SU-DHL-6 (cell line): Measurements from ENCODE around the gene CCL21.

Experiments used
- H2AFZ ChIP-seq: fragments of 200-600 bp; sonication (generic); 2 replicates; pipeline ENCODE4 v1.6.1; 2014; ENCODE audit warnings: low read depth, mild to moderate bottlenecking, moderate library complexity, mixed read lengths, antibody characterized with exemption, low read length; ENCODE audit not compliant: severe bottlenecking
- H3F3A ChIP-seq: fragments of 200-600 bp; shearing (Covaris generic); 2 replicates; pipeline ENCODE4 v1.6.0; 2016; ENCODE audit warnings: antibody characterized with exemption, mild to moderate bottlenecking; ENCODE audit not compliant: insufficient read depth
- H3K27ac ChIP-seq: fragments of 200-600 bp; sonication (generic); 2 replicates; pipeline ENCODE4 v1.5.1; 2016; ENCODE audit warnings: low read depth, mild to moderate bottlenecking, low read length, moderate library complexity, mixed read lengths
- H3K27me3 ChIP-seq: fragments of 200-600 bp; sonication (generic), shearing (Covaris generic); 2 replicates; pipeline ENCODE4 v1.6.0; 2014; ENCODE audit warnings: mild to moderate bottlenecking, low read length
- H3K36me3 ChIP-seq: fragments of 200-600 bp; sonication (generic); 2 replicates; pipeline ENCODE4 v1.6.1; 2014; ENCODE audit warnings: mild to moderate bottlenecking, low read length, mixed read lengths
- H3K4me2 ChIP-seq: fragments of 300-600, 200-600 bp; shearing (Covaris generic), sonication (generic); 2 replicates; pipeline ENCODE4 v1.6.0; 2014; ENCODE audit warnings: low read length, low read depth, mild to moderate bottlenecking; ENCODE audit not compliant: poor library complexity, severe bottlenecking
- H3K4me3 ChIP-seq: fragments of 200-600 bp; sonication (generic); 2 replicates; pipeline ENCODE4 v1.5.1; 2014; ENCODE audit warnings: antibody characterized with exemption, low read length, mild to moderate bottlenecking, mixed read lengths; ENCODE audit not compliant: insufficient read depth, poor library complexity, severe bottlenecking
- H3K79me2 ChIP-seq: fragments of 200-600 bp; sonication (generic); 2 replicates; pipeline ENCODE4 v1.6.1; 2014; ENCODE audit warnings: mild to moderate bottlenecking, low read length, moderate library complexity; ENCODE audit not compliant: insufficient read depth
- H3K9ac ChIP-seq: fragments of 200-600 bp; sonication (generic); 2 replicates; pipeline ENCODE4 v1.7.0; 2014; ENCODE audit warnings: mild to moderate bottlenecking, low read length
- H3K9me2 ChIP-seq: fragments of 200-600 bp; sonication (generic); replicated peaks from 2 replicates; pipeline ENCODE4 v1.6.1; 2014; ENCODE audit warnings: low read length; ENCODE audit not compliant: insufficient read depth
- H3K9me3 ChIP-seq: fragments of 200-600 bp; sonication (generic); 2 replicates; pipeline ENCODE4 v1.6.1; 2014; ENCODE audit warnings: low read length, mixed read lengths; ENCODE audit not compliant: insufficient read depth
- H4K20me1 ChIP-seq: fragments of 200-600 bp; sonication (generic); 2 replicates; pipeline ENCODE4 v1.6.1; 2014; ENCODE audit warnings: low read depth, mild to moderate bottlenecking, antibody characterized with exemption, low read length, moderate library complexity, mixed read lengths
- EZH2phosphoT487 ChIP-seq: fragments of 200-600 bp; sonication (generic), shearing (Covaris generic); conservative IDR thresholded peaks from 2 replicates; pipeline ENCODE4 v1.6.1; 2018; ENCODE audit warnings: mild to moderate bottlenecking, antibody characterized with exemption, low read length, moderate library complexity, mixed read lengths
- TF ChIP-seq, protein P1 (sequence below): fragments of 200-600 bp; sonication (generic); IDR thresholded peaks from one replicate; pipeline ENCODE4 v1.5.1; 2017; ENCODE audit warnings: antibody characterized with exemption, mild to moderate bottlenecking, low read length, moderate library complexity; ENCODE audit not compliant: insufficient read depth, poor library complexity, severe bottlenecking

CCL21 gene

DNA sequence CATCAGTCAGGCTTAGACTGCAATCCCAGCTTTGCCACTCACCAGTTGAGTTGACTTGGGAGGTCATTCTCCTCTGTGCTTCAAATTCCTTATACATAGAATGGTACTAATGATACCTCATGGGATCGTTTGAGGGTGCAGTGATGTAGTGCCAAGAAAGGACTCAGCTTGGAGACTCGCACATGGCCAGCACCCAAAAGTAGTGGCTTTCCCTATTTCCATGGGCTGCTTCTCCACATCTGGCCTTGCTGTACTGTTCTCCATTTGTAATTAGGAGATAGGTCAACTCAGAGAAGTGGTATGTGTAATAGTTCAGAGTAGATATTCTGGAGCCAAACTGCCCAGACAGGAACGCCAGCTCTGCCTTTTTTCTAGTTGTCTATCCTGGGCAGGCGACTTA lies 24.3 kb downstream of the CCL21 start:
- Histone ChIP-seq H4K20me1 (no peaks in the 10 kb centered on the region), H3K9me2 (no peaks in the 10 kb centered on the region), H3K36me3 (no peaks in the 10 kb centered on the region), H3K79me2 (no peaks in the 10 kb centered on the region), H3K9me3 (no peaks in the 10 kb centered on the region), H3F3A (no peaks in the 10 kb centered on the region), H3K27ac (no peak overlapping the region), H3K9ac (no peak overlapping the region), H3K27me3 (no peaks in the 10 kb centered on the region), H3K4me2 (no peak overlapping the region), H3K4me3 (no peak overlapping the region), H2AFZ (no peak overlapping the region)
- no peak for TF ChIP-seq EZH2phosphoT487
- TF ChIP-seq, protein P1, sequence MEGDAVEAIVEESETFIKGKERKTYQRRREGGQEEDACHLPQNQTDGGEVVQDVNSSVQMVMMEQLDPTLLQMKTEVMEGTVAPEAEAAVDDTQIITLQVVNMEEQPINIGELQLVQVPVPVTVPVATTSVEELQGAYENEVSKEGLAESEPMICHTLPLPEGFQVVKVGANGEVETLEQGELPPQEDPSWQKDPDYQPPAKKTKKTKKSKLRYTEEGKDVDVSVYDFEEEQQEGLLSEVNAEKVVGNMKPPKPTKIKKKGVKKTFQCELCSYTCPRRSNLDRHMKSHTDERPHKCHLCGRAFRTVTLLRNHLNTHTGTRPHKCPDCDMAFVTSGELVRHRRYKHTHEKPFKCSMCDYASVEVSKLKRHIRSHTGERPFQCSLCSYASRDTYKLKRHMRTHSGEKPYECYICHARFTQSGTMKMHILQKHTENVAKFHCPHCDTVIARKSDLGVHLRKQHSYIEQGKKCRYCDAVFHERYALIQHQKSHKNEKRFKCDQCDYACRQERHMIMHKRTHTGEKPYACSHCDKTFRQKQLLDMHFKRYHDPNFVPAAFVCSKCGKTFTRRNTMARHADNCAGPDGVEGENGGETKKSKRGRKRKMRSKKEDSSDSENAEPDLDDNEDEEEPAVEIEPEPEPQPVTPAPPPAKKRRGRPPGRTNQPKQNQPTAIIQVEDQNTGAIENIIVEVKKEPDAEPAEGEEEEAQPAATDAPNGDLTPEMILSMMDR, result no peak

DNA sequence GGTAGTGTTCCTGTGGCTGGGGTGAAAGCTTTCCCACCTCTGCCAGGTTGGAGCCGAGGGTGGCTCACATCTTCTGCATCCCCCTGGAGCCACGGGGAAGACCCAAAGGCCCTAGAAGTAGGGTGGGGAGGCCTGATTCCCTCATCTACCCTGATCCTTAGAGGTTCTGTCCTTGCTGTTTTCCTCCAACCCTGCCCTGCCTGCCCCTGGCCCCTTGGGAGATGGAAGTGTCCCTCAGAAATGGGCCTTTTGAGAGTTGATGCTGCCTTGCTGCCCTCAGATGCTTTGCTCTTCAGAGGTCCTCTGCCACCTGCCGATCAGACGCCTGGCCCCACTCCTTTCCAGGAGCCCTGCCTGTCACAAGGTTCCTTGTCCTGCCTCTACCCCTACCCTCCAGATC lies 25.1 kb downstream of the CCL21 start:
- Histone ChIP-seq H3K4me3 (no peak overlapping the region), H3K27me3 (no peaks in the 10 kb centered on the region), H3K79me2 (no peaks in the 10 kb centered on the region), H3K27ac (no peak overlapping the region), H3K36me3 (no peaks in the 10 kb centered on the region), H3K9me3 (no peaks in the 10 kb centered on the region), H3K4me2 (no peak overlapping the region), H2AFZ (no peak overlapping the region), H3K9me2 (no peaks in the 10 kb centered on the region), H3F3A (no peaks in the 10 kb centered on the region), H4K20me1 (no peaks in the 10 kb centered on the region), H3K9ac (no peak overlapping the region)
- TF ChIP-seq EZH2phosphoT487, result no peak
- TF ChIP-seq, protein P1, result no peak

DNA sequence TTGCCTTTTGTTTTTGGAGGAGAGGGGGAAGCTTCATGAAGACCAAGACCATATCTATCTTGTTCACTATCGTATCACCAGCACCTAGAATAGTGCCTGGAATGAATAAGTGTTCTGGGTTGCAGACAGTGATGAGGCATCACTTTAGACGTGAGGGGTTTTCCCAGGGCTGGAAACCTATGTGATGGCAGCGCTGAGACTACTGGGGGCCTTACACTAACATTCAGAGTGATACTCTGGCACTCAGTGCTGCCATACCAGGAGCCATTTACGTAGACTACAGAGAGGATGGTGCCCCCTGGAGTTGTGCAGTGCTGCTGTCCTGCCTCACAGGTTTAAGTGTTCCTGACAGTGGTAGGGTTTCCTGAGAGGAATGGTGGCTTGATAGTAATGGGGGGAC lies 25.8 kb downstream of the CCL21 start:
- H3K27me3 ChIP-seq, result no peaks in the 10 kb centered on the region
- H3F3A ChIP-seq, result no peaks in the 10 kb centered on the region
- no peaks in the 10 kb centered on the region for H3K36me3 ChIP-seq
- no peaks in the 10 kb centered on the region for H3K79me2 ChIP-seq
- no peak overlapping the region for H3K4me2 ChIP-seq
- H3K4me3 ChIP-seq, result no peak overlapping the region
- no peaks in the 10 kb centered on the region for H3K9me2 ChIP-seq
- no peaks in the 10 kb centered on the region for H4K20me1 ChIP-seq
- no peak for TF ChIP-seq EZH2phosphoT487
- H3K27ac ChIP-seq, result no peak overlapping the region
- H3K9me3 ChIP-seq, result no peaks in the 10 kb centered on the region
- no peak overlapping the region for H3K9ac ChIP-seq
- no peak overlapping the region for H2AFZ ChIP-seq

DNA sequence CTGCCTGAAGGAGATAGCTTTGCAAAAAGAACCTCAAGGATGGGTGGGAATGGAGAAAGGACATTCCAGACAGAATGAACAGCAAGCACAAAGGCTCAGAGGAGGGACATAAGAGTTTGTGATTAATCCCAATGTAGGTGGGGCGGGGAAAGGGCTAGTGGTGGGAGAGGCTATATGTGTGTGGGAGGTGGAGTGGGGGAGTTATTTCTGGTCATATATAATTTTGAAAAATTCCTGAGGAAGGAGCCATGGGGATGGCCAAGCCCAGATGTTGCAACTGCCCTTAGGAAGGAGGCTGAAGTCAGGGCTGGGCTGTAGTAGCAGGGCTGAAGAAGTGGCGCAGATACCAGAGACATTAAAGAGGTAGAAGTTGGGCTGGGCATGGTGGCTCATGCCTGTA lies 34.1 kb downstream of the CCL21 start:
- Histone ChIP-seq H3K9ac (no peak overlapping the region), H4K20me1 (no peaks in the 10 kb centered on the region), H3K36me3 (no peaks in the 10 kb centered on the region), H3K4me3 (no peak overlapping the region), H2AFZ (no peak overlapping the region), H3K9me3 (no peaks in the 10 kb centered on the region), H3K79me2 (no peaks in the 10 kb centered on the region), H3K27me3 (no peaks in the 10 kb centered on the region), H3F3A (no peaks in the 10 kb centered on the region), H3K4me2 (no peak overlapping the region), H3K27ac (no peak overlapping the region), H3K9me2 (no peaks in the 10 kb centered on the region)
- TF ChIP-seq, protein P1, result no peak
- no peak for TF ChIP-seq EZH2phosphoT487
